H1 (cell line): ENCODE measurements around the gene RFK. TPM values are rescaled to one million over a fixed set of nuclear protein-coding genes. Genes with fewer than 3 reads are reported as not detected.

Source experiments
- CTCF ChIA-PET: fragments of 300-600 bp; sonication (Branson Sonifier 250); formaldehyde crosslinking; loops from one replicate; lab custom pipeline; 2021; ENCODE audit not compliant: partially characterized antibody; lab: Charles Lee
- POLR2A ChIA-PET: fragments of 300-600 bp; sonication (Branson Sonifier 250); formaldehyde crosslinking; loops from one replicate; lab custom pipeline; 2021; ENCODE audit warnings: inconsistent platforms; ENCODE audit not compliant: partially characterized antibody; lab: Charles Lee
- DNase-seq, 2 experiments: peaks; one replicate each; pipeline versions ENCODE4 v3.0.0 to v3.0.0-alpha.2; 2010 to 2022; ENCODE audit warnings: low spot score in 2 of 2, low read depth in 1 of 2, mixed read lengths in 1 of 2
- FAIRE-seq: peaks from 2 replicates; lab custom pipeline; 2011; peaks lifted over from hg19 to GRCh38; lab: Jason Lieb, UNC
- H2AFZ ChIP-seq: 2 replicates; pipeline ENCODE4 v1.8.1; 2012; ENCODE audit warnings: low read length, inconsistent platforms
- H2AK5ac ChIP-seq: 2 replicates; pipeline ENCODE4 v1.6.1; 2013; ENCODE audit warnings: low read depth, low read length
- H2BK120ac ChIP-seq: replicated peaks from 2 replicates; pipeline ENCODE3; 2013; ENCODE audit warnings: low read depth, low read length, inconsistent platforms
- H2BK12ac ChIP-seq: 2 replicates; pipeline ENCODE4 v1.6.1; 2013; ENCODE audit warnings: low read depth, low read length
- H2BK15ac ChIP-seq: 2 replicates; pipeline ENCODE4 v1.6.1; 2013; ENCODE audit warnings: low read length
- H2BK20ac ChIP-seq: 2 replicates; pipeline ENCODE4 v1.6.1; 2013; ENCODE audit warnings: low read length
- H2BK5ac ChIP-seq: 2 replicates; pipeline ENCODE4 v1.6.1; 2013; ENCODE audit warnings: low read depth, low read length
- H3K14ac ChIP-seq: 2 replicates; pipeline ENCODE4 v1.6.1; 2013; ENCODE audit warnings: inconsistent platforms; ENCODE audit not compliant: insufficient read length
- H3K18ac ChIP-seq: 2 replicates; pipeline ENCODE4 v1.6.1; 2013; ENCODE audit warnings: low read length; ENCODE audit errors: extremely low read depth
- H3K23ac ChIP-seq: 2 replicates; pipeline ENCODE4 v1.6.1; 2013; ENCODE audit warnings: inconsistent platforms; ENCODE audit not compliant: insufficient read length
- H3K23me2 ChIP-seq: 2 replicates; pipeline ENCODE4 v1.6.1; 2013; ENCODE audit warnings: low read depth, low read length
- H3K27ac ChIP-seq: 2 replicates; pipeline ENCODE4 v1.6.1; 2011; ENCODE audit warnings: low read depth, low read length, inconsistent platforms
- H3K27me3 ChIP-seq, 4 experiments: replicated peaks in 1 of 4; 1 replicate in 1 of 4; 2 replicates in 3 of 4; pipeline versions ENCODE4 v1.6.1 to v1.8.1; 2011 to 2013; ENCODE audit warnings: low read length in 3 of 4, mild to moderate bottlenecking in 3 of 4, inconsistent platforms in 2 of 4, mixed read lengths in 2 of 4, moderate library complexity in 1 of 4; ENCODE audit not compliant: control insufficient read depth in 3 of 4, insufficient read depth in 3 of 4; ENCODE audit errors: extremely low read depth in 1 of 4
- H3K36me3 ChIP-seq, 4 experiments: 2 replicates each; pipeline versions ENCODE4 v1.6.1 to v1.8.1; 2011 to 2013; ENCODE audit warnings: mild to moderate bottlenecking in 4 of 4, low read length in 3 of 4, moderate library complexity in 2 of 4, control low read depth in 1 of 4, inconsistent platforms in 1 of 4; ENCODE audit not compliant: insufficient read depth in 4 of 4, control insufficient read depth in 2 of 4
- H3K4ac ChIP-seq: replicated peaks from 2 replicates; pipeline ENCODE3; 2013; ENCODE audit warnings: low read length, low read depth, mixed read lengths, inconsistent platforms; ENCODE audit not compliant: insufficient read length
- H3K4me1 ChIP-seq, 4 experiments: replicated peaks in 1 of 4; 1 replicate in 1 of 4; 2 replicates in 3 of 4; pipeline versions ENCODE4 v1.6.1 to v1.8.1; 2011 to 2013; ENCODE audit warnings: low read length in 3 of 4, inconsistent platforms in 2 of 4, mixed read lengths in 1 of 4; ENCODE audit not compliant: insufficient read depth in 4 of 4, control insufficient read depth in 3 of 4
- H3K4me2 ChIP-seq, 2 experiments: 2 replicates each; pipeline versions ENCODE4 v1.6.1 to v1.8.1; 2011 to 2013; ENCODE audit warnings: low read depth in 2 of 2, low read length in 2 of 2, control low read depth in 1 of 2, inconsistent platforms in 1 of 2, mild to moderate bottlenecking in 1 of 2; ENCODE audit not compliant: insufficient read depth in 1 of 2
- H3K4me3 ChIP-seq, 4 experiments: fragments of 200-600, 300-600 bp in 1 of 4; sonication (generic), shearing (Covaris generic), sonication (Bioruptor Twin) in 1 of 4; 2 replicates each; pipeline versions ENCODE4 v1.5.1 to v1.8.1; 2011 to 2016; ENCODE audit warnings: low read length in 4 of 4, low read depth in 3 of 4, control low read depth in 2 of 4, inconsistent platforms in 2 of 4, mild to moderate bottlenecking in 2 of 4, mixed read lengths in 1 of 4, moderate library complexity in 1 of 4; ENCODE audit not compliant: insufficient read depth in 2 of 4; ENCODE audit errors: extremely low read depth in 1 of 4
- H3K56ac ChIP-seq: replicated peaks from 2 replicates; pipeline ENCODE3; 2013; ENCODE audit warnings: low read depth, mild to moderate bottlenecking, mixed read lengths, low read length, inconsistent platforms; ENCODE audit not compliant: insufficient read length
- H3K79me1 ChIP-seq: 2 replicates; pipeline ENCODE4 v1.6.1; 2013; ENCODE audit warnings: low read depth, low read length, control low read depth
- H3K79me2 ChIP-seq, 2 experiments: 2 replicates each; pipeline versions ENCODE4 v1.6.1 to v1.8.1; 2012 to 2013; ENCODE audit warnings: low read length in 2 of 2, mild to moderate bottlenecking in 2 of 2, inconsistent platforms in 1 of 2; ENCODE audit not compliant: insufficient read depth in 2 of 2, control insufficient read depth in 1 of 2
- H3K9ac ChIP-seq, 4 experiments: replicated peaks in 1 of 4; 1 replicate in 1 of 4; 2 replicates in 3 of 4; pipeline versions ENCODE4 v1.6.1 to v1.8.1; 2011 to 2013; ENCODE audit warnings: low read depth in 3 of 4, low read length in 3 of 4, control low read depth in 2 of 4, mild to moderate bottlenecking in 2 of 4, moderate library complexity in 2 of 4, inconsistent platforms in 1 of 4; ENCODE audit errors: extremely low read depth in 1 of 4
- H3K9me3 ChIP-seq, 2 experiments: 2 replicates each; pipeline versions ENCODE4 v1.6.1 to v1.8.1; 2012 to 2013; ENCODE audit warnings: mild to moderate bottlenecking in 2 of 2, moderate library complexity in 2 of 2, control low read depth in 1 of 2, inconsistent platforms in 1 of 2, low read depth in 1 of 2, low read length in 1 of 2, mixed read lengths in 1 of 2; ENCODE audit not compliant: insufficient read depth in 2 of 2
- H4K20me1 ChIP-seq, 2 experiments: replicated peaks in 1 of 2; 2 replicates each; pipeline versions ENCODE3 to v1.8.1; 2011 to 2013; ENCODE audit warnings: inconsistent platforms in 2 of 2, low read length in 2 of 2, mild to moderate bottlenecking in 1 of 2; ENCODE audit not compliant: insufficient read depth in 2 of 2, control insufficient read depth in 1 of 2
- H4K5ac ChIP-seq: 2 replicates; pipeline ENCODE4 v1.6.1; 2013; ENCODE audit warnings: low read length, low read depth, mixed read lengths, inconsistent platforms; ENCODE audit not compliant: insufficient read length
- H4K8ac ChIP-seq: 2 replicates; pipeline ENCODE4 v1.8.0; 2013; ENCODE audit warnings: mild to moderate bottlenecking, moderate library complexity, low read length, inconsistent platforms; ENCODE audit not compliant: insufficient read depth; ENCODE audit errors: extremely low read depth
- H4K91ac ChIP-seq: replicated peaks from 2 replicates; pipeline ENCODE3; 2013; ENCODE audit warnings: low read length, mixed read lengths, inconsistent platforms; ENCODE audit not compliant: insufficient read length
- CTCF ChIP-seq, 3 experiments: IDR thresholded peaks; 1 replicate in 2 of 3; 2 replicates in 1 of 3; pipeline versions ENCODE4 v1.5.1 to v1.6.1; 2011; ENCODE audit warnings: low read length in 3 of 3, mild to moderate bottlenecking in 3 of 3, inconsistent platforms in 2 of 3, low read depth in 1 of 3, moderate library complexity in 1 of 3; ENCODE audit not compliant: insufficient read depth in 1 of 3; ENCODE audit errors: control extremely low read depth in 1 of 3
- NRF1 ChIP-seq: IDR thresholded peaks from 2 replicates; pipeline ENCODE4 v1.6.1; 2011; ENCODE audit warnings: mild to moderate bottlenecking, low read depth, low read length, improper control_type of control experiment
- RAD21 ChIP-seq, 2 experiments: IDR thresholded peaks in 1 of 2; conservative IDR thresholded peaks in 1 of 2; 2 replicates each; pipeline ENCODE4 v1.6.1; 2011; ENCODE audit warnings: low read depth in 2 of 2, low read length in 2 of 2, improper control_type of control experiment in 1 of 2, inconsistent platforms in 1 of 2, mild to moderate bottlenecking in 1 of 2, moderate library complexity in 1 of 2
- TAF1 ChIP-seq: IDR thresholded peaks from 2 replicates; pipeline ENCODE4 v1.6.1; 2011; ENCODE audit warnings: mild to moderate bottlenecking, low read depth, low read length
- WGBS, 2 experiments: shearing (Covaris generic) in 1 of 2; methylation state at CpG; one replicate each; pipeline versions ENCODE4 v1.1.6 to v1.1.7; 2013 to 2015; ENCODE audit warnings: low lambda C conversion rate in 2 of 2, mixed read lengths in 2 of 2, inconsistent platforms in 1 of 2, low coverage in 1 of 2, missing lambda C conversion rate in 1 of 2; ENCODE audit not compliant: insufficient replicate concordance in 2 of 2, insufficient coverage in 1 of 2, insufficient read length in 1 of 2; ENCODE audit errors: extremely low coverage in 1 of 2, missing lambda C conversion rate in 1 of 2; 5-methylcytosine and 5-hydroxymethylcytosine counted together
- polyA plus RNA-seq, 7 experiments: library from polyadenylated mRNA; depleted of rRNA in 3 of 7; stranded (reverse) in 5 of 7; unstranded in 2 of 7; fragments of >200 nt in 5 of 7; fragments of 200-250 nt in 2 of 7; gene quantifications; 1 replicate in 5 of 7; 2 replicates in 1 of 7; 4 replicates in 1 of 7; pipeline versions ENCODE4 v1.2.1 to v1.2.3, GENCODE V29; 2011 to 2013; ENCODE audit warnings: missing spikeins in 2 of 7, mixed read lengths in 2 of 7
- total RNA-seq: library from RNA; stranded (reverse); fragmentation: NEBNext Ultra II Directional; extraction: Animal tissue kit (Norgen Biotek cat#: 25700); gene quantifications from 2 replicates; pipeline ENCODE4 v1.2.1, GENCODE V29; 2021

The RFK gene
- total and polyA plus RNA-seq, 2 of the 8 experiments (the other 6 are each of a cell fraction or from before 2014, with no cell fraction given), result 4.3 to 10.6 TPM

GRCh38 chr9:76403352-76403751 is 9.1 kb upstream of the RFK start:
- no peak overlapping the region for H3K4ac ChIP-seq
- H3K23me2 ChIP-seq, result no peaks in the 10 kb centered on the region
- H2BK15ac ChIP-seq, result no peak overlapping the region
- no peak overlapping the region for H3K4me2 ChIP-seq
- no peaks in the 10 kb centered on the region for H3K79me2 ChIP-seq
- no peak overlapping the region for H4K91ac ChIP-seq
- ChIA-PET CTCF (no interaction called here), POLR2A (no interaction called here)
- no peak overlapping the region for H3K56ac ChIP-seq
- H3K79me1 ChIP-seq, result no peaks in the 10 kb centered on the region
- no peak overlapping the region for H3K14ac ChIP-seq
- H2BK20ac ChIP-seq, result no peak overlapping the region
- no peak overlapping the region for H4K8ac ChIP-seq
- no peaks in the 10 kb centered on the region for H3K27me3 ChIP-seq
- no peak overlapping the region for H3K18ac ChIP-seq
- DNase-seq (no peak), FAIRE-seq (peak; percentile 71)
- H3K36me3 ChIP-seq, result no peaks in the 10 kb centered on the region; a peak in 2 of 8 replicates
- H4K20me1 ChIP-seq, result no peaks in the 10 kb centered on the region
- no peak overlapping the region for H3K4me3 ChIP-seq
- no peak overlapping the region for H3K27ac ChIP-seq
- H2AK5ac ChIP-seq, result no peak overlapping the region
- no peak overlapping the region for H2BK120ac ChIP-seq
- H2BK12ac ChIP-seq, result no peak overlapping the region
- TF ChIP-seq TAF1 (no peak), RAD21 (IDR thresholded peaks at IDR 0.05 in 1 of 2, conservative IDR thresholded peaks at IDR 0.05 in 1 of 2; ENCODE audit: low read depth in 2 of 2, low read length in 2 of 2) (peak; percentile 15 to 17; a peak in 2 of 4 replicates), NRF1 (no peak), CTCF (IDR thresholded peaks at IDR 0.05; ENCODE audit: control extremely low read depth in 1 of 3, insufficient read depth in 1 of 3, low read depth in 1 of 3, low read length in 3 of 3) (peak in 2 of 3 experiments; percentile 6 to 14; a peak in 2 of 4 replicates)
- TF ChIP-seq, all 59 proteins: peak for 2
- Histone ChIP-seq H3K9ac (no peak overlapping the region), H4K5ac (no peak overlapping the region), H2BK5ac (no peak overlapping the region), H3K4me1 (peaks cover 0 to 3% (median 0%) of the 10 kb centered on the region in 4 experiments; a peak in 2 of 7 replicates), H3K9me3 (no peaks in the 10 kb centered on the region), H3K23ac (no peak overlapping the region), H2AFZ (no peak overlapping the region)
- WGBS, 2 experiments, result 91% methylated on average over 2 of the region's 2 CpGs; no CpG with 5 or more reads in 1 of the 2 experiments
